Measurements from ENCODE around the gene POGZ.
"Not testable (repeated sequence)": the region's sequence is repeated elsewhere in the genome, so short reads cannot be mapped to it uniquely, and the experiment has no call there.

The POGZ gene

DNA sequence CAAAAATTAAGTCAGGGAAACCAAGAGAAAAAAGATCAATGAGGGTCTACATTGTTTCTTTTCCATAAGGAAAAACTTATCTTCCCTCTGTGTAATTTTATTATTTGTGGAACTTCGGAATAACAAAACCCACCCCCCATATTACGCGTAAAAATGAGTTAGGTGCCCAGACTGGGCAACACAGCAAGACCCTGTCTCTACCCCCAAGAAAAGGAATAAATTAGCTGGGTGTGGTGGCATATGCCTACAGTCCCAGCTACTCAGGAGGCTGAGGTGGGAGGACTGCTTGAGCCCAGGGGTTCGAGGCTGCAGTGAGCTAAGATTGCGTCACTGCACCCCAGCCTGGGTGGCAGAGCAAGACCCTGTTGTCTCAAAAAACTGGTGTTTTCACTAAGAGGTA, 39.5 kb downstream of the POGZ start:
- DNase-seq (ENCODE audit: low read depth), result no peak

DNA sequence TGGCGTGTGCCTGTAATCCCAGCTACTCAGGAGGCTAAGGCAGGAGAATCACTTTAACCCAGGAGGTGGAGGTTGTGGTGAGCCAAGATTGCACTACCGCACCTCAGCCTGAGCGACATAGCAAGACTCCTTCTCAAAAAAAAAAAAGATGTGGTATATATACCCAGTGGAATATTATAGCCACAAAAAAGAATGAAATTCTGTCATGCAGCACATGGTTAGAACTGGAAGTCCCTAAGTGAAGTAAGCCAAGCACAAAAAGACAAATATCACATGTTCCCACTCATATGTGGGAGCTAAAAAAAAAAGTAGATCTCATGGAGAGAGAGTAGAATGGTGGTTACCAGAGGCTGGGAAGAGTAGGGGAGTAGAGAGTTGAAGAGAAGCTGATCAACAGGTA, 41.2 kb downstream of the POGZ start:
- DNase-seq (ENCODE audit: low read depth), result no peak

DNA sequence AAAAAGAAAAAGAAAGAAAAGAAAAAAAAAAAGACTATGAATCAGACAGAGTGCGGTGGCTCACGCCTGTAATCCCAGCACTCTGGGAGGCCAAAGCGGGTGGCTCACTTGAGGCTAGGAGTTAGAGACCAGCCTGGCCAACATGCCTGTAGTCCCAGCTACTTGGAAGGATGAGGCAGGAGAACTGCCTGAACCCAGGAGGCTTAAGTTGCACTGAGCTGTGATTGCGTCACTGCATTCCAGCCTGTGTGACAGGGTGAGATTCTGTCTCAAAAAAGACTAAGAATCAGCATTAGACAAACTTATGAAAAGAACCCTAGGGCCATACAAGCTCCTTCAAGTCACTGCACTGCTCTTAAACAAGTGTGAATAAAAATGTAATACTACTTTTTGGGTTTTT, 43.1 kb downstream of the POGZ start:
- DNase-seq (ENCODE audit: low read depth), result no peak

DNA sequence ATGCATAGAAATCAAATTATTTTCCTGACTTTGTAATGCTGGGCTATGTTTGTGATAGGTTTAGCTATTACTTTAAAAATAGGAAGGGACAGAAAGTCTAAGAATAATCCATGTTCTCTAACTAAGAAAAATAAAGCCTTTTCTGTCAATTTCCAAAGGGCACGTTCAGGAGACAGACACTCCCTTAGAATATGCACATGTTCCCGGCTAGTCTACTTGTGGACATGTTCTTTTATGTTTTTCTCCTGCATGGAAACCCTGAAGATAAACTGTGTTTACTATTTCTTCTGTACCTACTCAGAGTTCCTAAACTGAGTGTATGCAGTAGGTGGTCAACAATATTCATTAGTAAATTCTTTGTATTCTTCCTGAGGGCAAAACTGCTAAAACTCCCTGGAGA, 47.4 kb downstream of the POGZ start:
- DNase-seq (ENCODE audit: low read depth), result no peak

DNA sequence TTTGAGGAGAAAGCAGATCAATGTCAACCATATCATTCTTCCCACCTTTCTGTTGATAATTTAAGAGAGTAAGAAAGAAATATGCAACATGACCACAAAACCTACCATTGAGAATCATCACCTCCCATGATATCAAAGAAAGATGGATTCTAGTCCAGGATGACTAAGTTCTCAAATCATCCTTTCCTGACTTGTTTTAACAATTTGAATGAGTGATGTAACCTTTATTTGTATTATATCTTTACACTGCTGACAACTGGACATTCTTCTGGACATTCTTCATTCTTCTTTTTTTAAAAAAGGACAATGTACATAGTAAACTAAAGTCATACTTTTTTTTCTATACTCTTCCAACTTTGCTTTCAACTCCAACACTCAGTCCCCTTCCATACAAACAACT, 50.4 kb downstream of the POGZ start:
- DNase-seq (ENCODE audit: low read depth), result no peak

DNA sequence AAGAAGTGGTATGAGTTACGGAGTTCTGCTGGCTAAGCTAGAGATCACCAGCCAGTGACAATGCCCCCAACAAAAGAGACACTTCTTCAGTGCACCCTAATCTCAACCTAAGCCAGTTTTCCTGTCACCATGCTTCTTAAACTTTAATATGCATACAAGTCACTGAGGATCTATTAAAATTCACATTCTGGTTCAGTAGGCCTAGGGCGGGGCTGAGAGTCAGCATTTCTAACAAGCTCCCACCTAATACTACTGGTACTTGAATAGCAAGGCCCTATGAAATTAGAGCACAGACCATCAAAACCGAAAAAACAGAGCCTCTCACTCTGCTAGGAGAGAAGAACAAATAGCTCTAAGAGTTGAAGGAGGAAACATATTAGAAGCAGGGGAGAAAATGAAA, 52.0 kb downstream of the POGZ start:
- DNase-seq (ENCODE audit: low read depth), result no peak

DNA sequence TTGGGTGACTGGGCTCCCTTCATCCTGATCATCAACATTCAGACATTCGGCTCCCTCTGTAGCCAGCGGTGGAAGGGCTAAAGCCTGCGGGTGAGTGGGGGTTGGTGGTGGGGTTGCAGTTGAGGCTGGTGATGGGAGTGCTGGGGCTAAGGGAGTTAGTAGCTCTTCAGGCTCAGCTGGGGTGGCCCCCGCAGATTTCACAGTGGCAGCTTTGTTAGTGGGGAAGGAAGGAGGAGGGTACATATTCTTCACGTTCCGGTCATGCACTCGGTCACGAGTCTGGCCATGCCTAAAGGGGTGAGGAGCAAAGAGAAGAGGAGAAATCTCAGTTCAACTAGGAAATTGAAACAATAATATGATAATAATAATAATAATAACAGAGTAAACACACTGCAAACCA, 53.1 kb downstream of the POGZ start:
- no peak for DNase-seq (ENCODE audit: low read depth)

DNA sequence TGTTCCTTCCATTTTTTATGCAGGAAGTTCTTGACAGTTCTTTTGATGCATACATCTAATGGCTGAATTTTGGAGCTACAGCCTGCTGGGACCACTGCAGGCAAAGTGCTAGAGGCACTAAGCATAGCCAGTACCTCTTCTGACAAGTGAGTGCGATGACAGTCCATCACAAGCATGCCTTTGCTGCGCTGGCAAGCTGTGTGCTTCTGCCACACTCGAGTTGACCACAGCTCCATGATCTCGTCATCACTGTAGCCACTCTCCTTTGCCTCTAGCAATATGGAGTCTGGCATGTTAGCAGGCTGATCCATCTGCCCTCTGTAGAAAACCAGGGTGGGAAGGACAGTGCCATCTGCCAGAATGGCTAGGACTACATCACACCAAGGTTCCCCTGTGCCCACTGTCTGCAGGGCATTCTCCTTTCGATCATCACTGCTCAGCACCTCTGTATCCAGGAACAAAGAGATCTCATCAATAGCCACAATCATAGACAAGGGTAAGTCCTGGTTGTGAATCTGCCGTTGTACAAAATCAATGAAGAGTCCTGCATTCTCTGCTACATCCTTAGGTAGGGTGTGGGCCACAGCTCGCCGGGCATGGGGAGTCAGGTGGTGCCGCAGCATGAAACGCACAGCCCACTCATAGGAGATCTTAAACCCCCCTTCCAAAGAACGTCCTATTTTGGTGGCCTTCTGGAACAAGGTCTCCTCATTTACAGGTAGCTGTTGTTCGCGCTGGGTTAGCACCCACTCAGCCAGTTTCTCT, 53.9 kb downstream of the POGZ start:
- no peak for DNase-seq (ENCODE audit: low read depth)

DNA sequence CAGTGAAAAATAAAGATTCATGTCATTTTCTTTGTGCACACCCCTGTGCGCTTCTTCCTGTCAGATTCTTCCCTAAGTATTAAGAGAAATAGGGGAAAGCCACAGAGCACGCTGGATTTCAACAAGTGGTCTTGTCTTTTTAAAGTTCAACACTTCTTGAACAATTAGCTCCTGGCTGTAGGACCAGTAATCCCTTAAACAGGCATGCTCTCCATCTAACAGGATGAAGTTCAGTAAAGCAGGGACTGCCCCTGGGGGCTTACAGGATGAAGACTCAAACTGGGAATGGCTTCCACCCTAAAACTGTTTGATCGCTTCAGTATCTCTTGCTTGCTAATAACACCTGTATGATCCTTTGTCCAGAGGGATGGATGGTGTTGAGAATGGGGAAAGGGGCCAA, 55.7 kb downstream of the POGZ start:
- DNase-seq (ENCODE audit: low read depth), result no peak

DNA sequence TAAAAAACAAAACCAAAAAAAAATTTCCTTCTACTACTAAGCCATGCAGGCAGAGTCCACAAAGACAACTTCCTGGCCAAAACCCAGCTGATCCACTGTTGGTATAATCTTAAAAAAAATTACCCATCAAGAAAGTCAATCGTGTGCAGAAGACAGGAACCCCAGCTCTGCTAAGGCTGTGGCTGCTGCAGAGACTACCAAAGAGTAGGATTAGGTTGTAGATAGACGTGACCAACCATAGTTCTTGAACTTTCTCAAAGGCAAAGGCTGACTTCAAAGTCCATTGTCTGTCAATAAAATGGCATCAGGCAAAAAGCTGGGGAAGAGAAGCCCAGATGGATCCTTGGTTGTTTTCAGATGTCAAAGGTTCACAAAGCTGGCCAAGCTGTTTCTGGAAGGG, 56.5 kb downstream of the POGZ start:
- DNase-seq (ENCODE audit: low read depth), result no peak

DNA sequence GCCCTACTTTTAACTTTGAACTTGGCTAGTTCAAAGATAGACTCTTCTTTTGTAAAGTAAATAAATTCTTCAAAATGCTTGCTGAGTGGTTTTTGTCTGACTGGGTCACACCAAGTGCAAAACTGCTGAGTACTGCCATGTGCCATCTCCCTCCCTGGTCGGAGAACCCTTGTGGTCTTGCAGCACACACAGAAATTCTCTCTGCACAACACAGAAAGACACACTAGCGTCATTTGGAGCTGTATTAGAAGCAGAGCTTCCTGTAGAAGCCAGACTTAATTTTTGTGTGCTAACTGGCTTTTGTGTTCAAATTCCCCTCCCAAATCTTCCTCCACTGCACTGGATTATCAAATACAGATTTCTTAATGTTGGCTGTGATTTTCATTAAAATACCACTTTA, 57.4 kb downstream of the POGZ start:
- no peak for DNase-seq (ENCODE audit: low read depth)

DNA sequence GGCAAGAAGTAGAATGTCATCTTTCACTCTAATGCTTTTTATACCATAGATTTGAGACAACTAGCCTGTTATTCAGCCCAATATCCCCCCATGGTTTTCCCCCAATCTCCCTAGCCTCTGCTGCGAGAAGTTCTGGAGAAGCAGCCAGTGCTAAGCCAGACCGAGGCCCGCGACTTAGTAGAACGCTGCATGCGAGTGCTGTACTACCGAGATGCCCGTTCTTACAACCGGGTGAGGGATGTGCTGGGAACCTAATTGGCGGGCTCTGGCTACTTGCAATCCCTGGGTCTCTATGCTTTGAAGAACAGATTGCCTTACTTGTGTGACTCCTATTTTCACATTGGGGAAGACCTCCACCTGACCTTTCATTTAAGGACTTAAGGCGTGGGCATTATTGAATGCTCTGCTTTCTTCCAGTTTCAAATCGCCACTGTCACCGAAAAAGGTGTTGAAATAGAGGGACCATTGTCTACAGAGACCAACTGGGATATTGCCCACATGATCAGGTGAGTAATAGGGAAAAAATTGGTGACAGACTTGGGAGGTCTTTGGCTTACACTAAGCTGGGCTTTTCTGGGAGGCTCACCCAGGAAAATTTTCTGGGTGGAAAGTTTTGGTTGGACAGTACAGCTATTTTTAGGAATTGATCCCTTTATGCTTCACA, 58.0 kb downstream of the POGZ start:
- no peak for DNase-seq (ENCODE audit: low read depth)

DNA sequence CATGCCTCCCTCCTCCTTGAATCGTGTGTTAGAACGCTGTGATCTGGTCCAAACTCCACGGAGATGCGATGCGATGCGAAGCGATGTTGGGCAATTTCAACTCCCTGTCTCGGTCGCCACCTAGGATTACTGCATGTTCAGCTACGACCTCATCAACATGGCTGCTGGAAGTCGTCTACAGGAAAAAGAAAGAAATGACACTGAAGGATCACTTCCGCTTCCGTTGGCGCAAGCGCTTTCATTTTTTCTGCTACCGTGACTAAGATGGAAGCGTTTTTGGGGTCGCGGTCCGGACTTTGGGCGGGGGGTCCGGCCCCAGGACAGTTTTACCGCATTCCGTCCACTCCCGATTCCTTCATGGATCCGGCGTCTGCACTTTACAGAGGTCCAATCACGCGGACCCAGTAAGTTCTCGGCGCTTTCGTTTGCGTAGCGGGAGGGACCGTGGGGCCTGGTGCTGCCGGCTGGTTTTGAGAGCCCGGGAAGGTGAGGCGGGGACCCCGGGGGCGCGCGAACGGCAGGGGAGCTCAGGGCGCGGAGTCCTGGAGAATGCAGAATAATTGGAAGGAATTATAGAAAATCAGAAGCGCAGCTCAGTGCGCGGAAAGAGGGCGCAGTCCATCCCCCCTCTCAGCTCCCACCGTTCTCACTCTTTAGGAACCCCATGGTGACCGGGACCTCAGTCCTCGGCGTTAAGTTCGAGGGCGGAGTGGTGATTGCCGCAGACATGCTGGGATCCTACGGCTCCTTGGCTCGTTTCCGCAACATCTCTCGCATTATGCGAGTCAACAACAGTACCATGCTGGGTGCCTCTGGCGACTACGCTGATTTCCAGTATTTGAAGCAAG, 59.7 kb downstream of the POGZ start, which contains the start of gene PSMB4:
Gene PSMB4, plus strand, starts transcription at position 250 of the 848 bp plus-strand sequence. Its CDS starts 15 bp downstream, at position 265.
- peak; percentile 84 for DNase-seq (ENCODE audit: low read depth)

DNA sequence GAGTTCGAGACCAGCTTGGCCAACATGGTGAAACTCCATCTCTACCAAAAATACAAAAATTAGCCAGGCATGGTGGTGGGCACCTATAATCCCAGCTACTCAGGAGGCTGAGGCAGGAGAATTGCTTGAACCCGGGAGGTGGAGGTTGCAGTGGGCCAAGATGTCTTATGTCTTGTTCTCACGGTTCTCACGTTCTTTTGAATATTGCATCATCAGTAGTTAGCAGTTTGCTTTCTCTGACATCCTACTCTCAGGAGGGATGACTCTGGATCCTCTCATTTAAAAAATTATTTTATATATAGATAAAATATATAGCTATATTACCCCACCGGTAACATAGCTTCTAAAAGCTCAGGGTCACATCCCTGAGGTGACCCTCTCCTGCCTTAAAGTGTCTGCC, 63.0 kb downstream of the POGZ start:
- not testable (repeated sequence) for DNase-seq (ENCODE audit: low read depth)

DNA sequence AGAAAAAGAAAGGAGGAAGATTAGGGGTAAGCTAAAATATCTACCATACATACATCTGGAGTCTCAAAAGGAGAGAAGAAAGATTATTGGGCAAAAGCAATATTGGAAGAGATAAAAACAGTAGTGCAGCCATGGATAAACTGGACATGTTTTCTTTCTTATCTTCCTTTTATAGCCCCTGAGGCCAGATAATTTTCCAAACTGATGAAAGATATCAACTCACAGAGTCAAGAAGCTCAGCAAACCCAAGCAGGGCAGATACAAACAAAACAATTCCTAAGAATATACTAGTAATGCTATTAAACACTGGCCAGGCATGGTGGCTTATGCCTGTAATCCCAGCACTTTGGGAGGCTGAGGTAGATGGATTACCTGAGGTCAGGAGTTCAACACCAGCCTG, 65.7 kb downstream of the POGZ start:
- no peak for DNase-seq (ENCODE audit: low read depth)

DNA sequence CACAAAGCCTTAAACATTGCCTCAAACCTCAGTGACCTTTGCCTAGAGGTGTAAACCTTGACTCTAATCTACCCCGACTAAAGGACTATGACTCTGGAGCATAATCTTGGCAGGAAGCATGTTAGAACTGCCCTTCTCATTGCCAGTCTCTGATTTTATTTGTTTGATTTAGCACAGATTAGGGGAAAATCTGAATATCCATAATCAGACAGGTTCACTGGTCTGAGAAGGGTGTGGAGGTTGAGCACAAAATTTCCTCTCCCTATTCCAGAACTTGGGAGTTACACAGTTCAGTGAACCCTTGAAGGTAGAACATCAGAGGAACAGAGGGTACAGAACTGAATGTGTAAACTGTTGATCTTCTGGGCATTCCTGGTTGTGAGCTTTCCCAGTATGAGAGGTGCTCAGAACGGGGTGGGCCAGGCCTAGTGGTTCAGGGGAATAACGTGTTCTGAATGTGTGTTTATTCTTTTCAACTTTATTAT, 68.2 kb downstream of the POGZ start:
- no peak for DNase-seq (ENCODE audit: low read depth)

DNA sequence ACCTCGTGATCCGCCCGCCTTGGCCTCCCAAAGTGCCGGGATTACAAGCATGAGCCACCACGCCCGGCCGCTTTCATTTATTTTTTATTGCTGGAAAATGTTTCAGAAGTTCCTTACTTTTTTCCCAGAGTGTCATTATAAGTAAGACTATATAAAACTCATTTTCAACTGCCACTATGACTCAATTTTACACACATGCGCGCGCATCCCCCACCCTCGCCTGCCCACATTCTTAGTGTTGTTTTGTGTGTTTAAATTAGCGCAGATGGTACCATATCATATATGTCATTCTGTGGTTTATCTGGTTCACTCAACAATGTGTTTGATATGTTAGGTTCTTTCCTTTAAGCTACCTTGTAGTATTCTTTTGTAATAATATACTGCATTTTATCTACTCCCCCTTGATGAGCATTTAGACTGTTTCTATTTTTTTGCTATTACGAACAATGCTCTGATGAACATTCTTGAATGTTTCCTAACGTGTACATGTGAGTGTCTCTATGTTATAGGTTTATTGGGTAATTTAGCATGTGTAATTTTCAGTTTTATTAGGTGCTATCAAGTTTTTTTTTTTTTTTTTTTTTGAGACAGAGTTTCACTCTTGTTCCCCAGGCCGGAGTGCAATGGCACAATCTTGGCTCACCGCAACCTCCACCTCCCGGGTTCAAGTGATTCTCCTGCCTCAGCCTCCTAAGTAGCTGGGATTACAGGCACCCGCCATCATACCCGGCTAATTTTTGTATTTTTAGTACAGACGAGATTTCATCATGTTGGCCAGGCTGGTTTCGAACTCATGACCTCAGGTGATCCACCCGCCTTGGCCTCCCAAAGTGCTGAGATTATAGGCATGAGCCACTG, 68.8 kb downstream of the POGZ start:
- DNase-seq (ENCODE audit: low read depth), result not testable (repeated sequence)

DNA sequence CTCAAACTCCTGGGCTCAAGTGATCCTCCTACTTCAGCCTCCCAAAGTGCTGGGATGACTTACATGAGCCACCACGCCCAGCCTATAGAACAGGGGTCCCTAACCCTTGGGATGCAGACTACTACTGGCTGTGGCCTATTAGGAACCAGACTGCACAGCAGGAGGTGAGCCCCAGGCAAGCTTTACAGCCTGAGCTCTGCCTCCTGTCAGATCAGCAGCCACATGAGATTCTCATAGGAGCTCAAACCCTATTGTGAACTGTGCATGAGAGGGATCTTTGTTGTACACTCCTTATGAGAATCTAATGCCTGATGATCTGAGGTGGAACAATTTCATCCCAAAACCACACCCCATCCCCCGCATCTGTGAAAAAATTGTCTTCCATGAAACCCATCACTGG, 73.3 kb downstream of the POGZ start:
- no peak for DNase-seq (ENCODE audit: low read depth)

DNA sequence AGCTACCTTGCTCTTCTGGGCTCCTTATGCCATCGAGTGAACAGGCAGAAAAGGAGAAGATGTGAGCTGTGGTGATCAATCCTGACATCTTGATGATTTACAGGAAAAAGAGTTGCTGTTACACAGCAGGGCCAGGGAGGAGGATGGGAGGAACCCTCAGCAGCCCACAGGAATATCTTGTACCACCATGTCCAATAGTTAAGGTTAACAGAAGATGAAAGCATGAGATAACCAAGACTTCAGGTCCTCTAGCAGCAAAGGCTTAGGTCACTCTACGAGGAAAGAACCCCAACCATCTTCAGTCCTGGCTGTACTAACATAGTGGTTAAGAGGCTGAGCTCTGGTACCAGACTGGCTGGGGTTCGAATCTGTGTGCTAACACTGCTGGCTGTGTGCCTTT, 74.7 kb downstream of the POGZ start:
- DNase-seq (ENCODE audit: low read depth), result no peak

DNA sequence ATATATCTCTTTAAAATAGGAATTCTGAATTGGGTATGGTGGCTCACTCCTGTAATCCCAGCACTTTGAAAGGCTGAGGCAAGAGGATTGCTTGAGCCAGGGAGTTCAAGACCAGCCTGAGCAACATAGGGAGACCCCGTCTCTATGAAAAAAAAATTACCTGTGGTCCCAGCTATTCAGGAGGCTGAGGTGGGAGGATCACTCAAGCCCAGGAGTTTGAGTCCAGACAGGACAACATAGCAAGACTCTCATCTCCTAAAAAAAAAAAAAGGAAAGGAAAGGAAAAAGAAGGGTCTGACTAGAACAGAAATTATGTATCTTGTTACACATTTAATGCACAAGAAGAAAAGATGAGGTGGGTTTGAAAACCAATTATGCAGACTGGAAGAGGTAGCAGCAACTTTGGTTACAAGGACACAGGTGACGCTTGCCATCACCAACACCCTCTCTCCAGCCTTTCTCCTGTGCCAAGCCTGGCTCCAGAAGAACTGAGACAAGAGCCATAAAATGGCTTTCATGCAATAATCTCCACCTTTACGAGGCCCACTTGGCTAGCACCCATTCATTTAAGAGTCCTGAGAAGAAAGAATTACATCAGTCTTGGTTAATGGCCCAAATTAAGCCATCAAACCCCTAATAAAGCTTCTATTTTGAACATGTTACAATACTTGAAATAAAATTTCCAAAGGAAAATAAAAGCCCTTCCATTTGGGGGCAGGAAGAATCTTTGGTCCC, 82.0 kb downstream of the POGZ start:
- no peak for DNase-seq (ENCODE audit: low read depth)

DNA sequence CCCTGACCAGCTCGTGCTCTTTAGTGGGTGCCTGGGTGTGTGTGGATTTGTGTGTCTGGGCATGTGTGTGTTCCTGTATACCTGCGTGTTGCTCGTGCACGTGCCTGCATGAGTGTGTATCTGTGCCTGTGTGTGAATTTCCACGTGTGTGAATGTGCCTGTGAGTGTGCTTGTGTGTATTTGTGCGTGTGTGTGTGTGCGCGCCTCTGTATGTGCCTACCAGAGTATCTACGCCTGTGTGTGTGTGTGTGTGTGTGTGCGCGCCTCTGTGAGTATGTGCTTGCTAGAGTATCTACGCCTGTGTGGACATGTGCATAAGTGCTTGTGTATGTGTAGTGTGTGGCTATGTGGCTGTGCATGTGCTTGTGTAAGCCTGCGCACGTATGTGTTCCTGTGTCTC, 86.1 kb downstream of the POGZ start:
- no peak for DNase-seq (ENCODE audit: low read depth)
